BLaER1 treated with 17β-estradiol and CSF1 and Interleukin-3, amounts not matched to agents 10 nM and 100 nM (cell line): ENCODE data around the gene EPGN.

Source experiments
- H3K27ac ChIP-seq, 11 experiments: shearing (Covaris generic); formaldehyde crosslinking; 2 replicates each; pipeline ENCODE4 v1.8.1; 2022
- H3K27me3 ChIP-seq, 11 experiments: shearing (Covaris generic); formaldehyde crosslinking; 2 replicates each; pipeline ENCODE4 v1.8.1; 2022
- H3K36me3 ChIP-seq, 11 experiments: shearing (Covaris generic); formaldehyde crosslinking; 2 replicates each; pipeline ENCODE4 v1.8.1; 2022
- H3K4me1 ChIP-seq, 10 experiments: shearing (Covaris generic); formaldehyde crosslinking; 2 replicates each; pipeline ENCODE4 v1.8.1; 2022
- H3K4me2 ChIP-seq, 11 experiments: shearing (Covaris generic); formaldehyde crosslinking; 2 replicates each; pipeline ENCODE4 v1.8.1; 2022
- H3K4me3 ChIP-seq, 10 experiments: shearing (Covaris generic); formaldehyde crosslinking; 2 replicates each; pipeline ENCODE4 v1.8.1; 2022
- H3K9ac ChIP-seq, 11 experiments: shearing (Covaris generic); formaldehyde crosslinking; 2 replicates each; pipeline ENCODE4 v1.8.1; 2022
- H3K9me3 ChIP-seq, 11 experiments: shearing (Covaris generic); formaldehyde crosslinking; replicated peaks in 1 of 11; 2 replicates each; pipeline ENCODE4 v1.8.1; 2022
- H4K20me1 ChIP-seq, 11 experiments: shearing (Covaris generic); formaldehyde crosslinking; 2 replicates each; pipeline ENCODE4 v1.8.1; 2022
- Cebpa-rat ChIP-seq, 11 experiments: shearing (Covaris generic); IDR thresholded peaks; 2 replicates each; pipeline ENCODE4 v1.8.1; 2022

Gene EPGN

GRCh38 chr4:74344031-74344430 is 35.8 kb downstream of the EPGN start:
- Histone ChIP-seq H3K27ac (no peak overlapping the region), H3K27me3 (no peaks in the 10 kb centered on the region), H3K4me1 (0 out of 20 replicates have a peak, but pooled peaks cover 0 to 2% (median 0%) of the 10 kb centered on the region in 10 experiments), H3K4me3 (0 out of 20 replicates have a peak overlapping the region, but pooled peaks of 1 of the 10 experiments have one; percentile 20), H3K4me2 (no peak overlapping the region), H3K9me3 (peaks cover 25 to 51% (median 40%) of the 10 kb centered on the region in 11 experiments), H3K9ac (no peak overlapping the region), H3K36me3 (peaks cover 0 to 5% (median 0%) of the 10 kb centered on the region in 11 experiments; a peak in 1 of 22 replicates), H4K20me1 (no peaks in the 10 kb centered on the region)
- no peak for TF ChIP-seq Cebpa-rat (IDR thresholded peaks at IDR 0.05)

- no peak overlapping the region for H3K9ac ChIP-seq
- H3K4me2 ChIP-seq = no peak overlapping the region
- TF ChIP-seq Cebpa-rat (IDR thresholded peaks at IDR 0.05) = no peak
- no peaks in the 10 kb centered on the region for H3K27me3 ChIP-seq
- H3K36me3 ChIP-seq = no peaks in the 10 kb centered on the region
- H4K20me1 ChIP-seq = no peaks in the 10 kb centered on the region
- H3K4me3 ChIP-seq = no peak overlapping the region
- H3K9me3 ChIP-seq = no peaks in the 10 kb centered on the region
- no peaks in the 10 kb centered on the region for H3K4me1 ChIP-seq
- no peak overlapping the region for H3K27ac ChIP-seq
Measured at GRCh38 chr4:74353858-74354257, 45.6 kb downstream of the EPGN start.

- H3K27me3 ChIP-seq = no peaks in the 10 kb centered on the region
- no peak overlapping the region for H3K9ac ChIP-seq
- H3K4me3 ChIP-seq = no peak overlapping the region
- no peaks in the 10 kb centered on the region for H3K9me3 ChIP-seq
- H3K36me3 ChIP-seq = no peaks in the 10 kb centered on the region
- no peak overlapping the region for H3K27ac ChIP-seq
- TF ChIP-seq Cebpa-rat (IDR thresholded peaks at IDR 0.05) = no peak
- H3K4me2 ChIP-seq = no peak overlapping the region
- H3K4me1 ChIP-seq = no peaks in the 10 kb centered on the region
- no peaks in the 10 kb centered on the region for H4K20me1 ChIP-seq
Measured at GRCh38 chr4:74357965-74358364, 49.7 kb downstream of the EPGN start.

GRCh38 chr4:74361671-74362070 is 53.4 kb downstream of the EPGN start:
- Histone ChIP-seq H3K4me1 (peaks cover 0 to 6% (median 0%) of the 10 kb centered on the region in 10 experiments; a peak in 3 of 20 replicates), H3K4me3 (no peak overlapping the region), H3K9ac (no peak overlapping the region), H3K27ac (no peak overlapping the region), H4K20me1 (no peaks in the 10 kb centered on the region), H3K4me2 (no peak overlapping the region), H3K9me3 (no peaks in the 10 kb centered on the region), H3K36me3 (no peaks in the 10 kb centered on the region), H3K27me3 (no peaks in the 10 kb centered on the region)
- TF ChIP-seq Cebpa-rat (IDR thresholded peaks at IDR 0.05) = no peak

- Histone ChIP-seq H3K4me1 (peaks cover 0 to 11% (median 0%) of the 10 kb centered on the region in 10 experiments; a peak in 4 of 20 replicates), H3K4me3 (no peak overlapping the region), H3K36me3 (no peaks in the 10 kb centered on the region), H3K27me3 (no peaks in the 10 kb centered on the region), H4K20me1 (no peaks in the 10 kb centered on the region), H3K9ac (no peak overlapping the region), H3K27ac (no peak overlapping the region), H3K9me3 (no peaks in the 10 kb centered on the region), H3K4me2 (no peak overlapping the region)
- TF ChIP-seq Cebpa-rat (IDR thresholded peaks at IDR 0.05) = no peak
Measured at GRCh38 chr4:74362347-74362746, 54.1 kb downstream of the EPGN start.

GRCh38 chr4:74364256-74364651 is 56.0 kb downstream of the EPGN start:
- H3K4me3 ChIP-seq = no peak overlapping the region

GRCh38 chr4:74364652-74365491 is 56.6 kb downstream of the EPGN start, which contains the start of gene EREG:
EREG (plus strand) TSS chr4:74365145; CDS start chr4:74365309, 164 bp downstream.
- Histone ChIP-seq H3K4me2 (no peak within 1 kb of the TSS), H3K9me3 (no peaks in the 10 kb centered on the region), H3K4me1 (peaks cover 0 to 14% (median 0%) of the 10 kb centered on the region in 10 experiments; a peak in 4 of 20 replicates), H3K36me3 (no peaks in the 10 kb centered on the region), H3K27me3 (no peaks in the 10 kb centered on the region), H3K9ac (no peak within 1 kb of the TSS), H4K20me1 (no peaks in the 10 kb centered on the region), H3K27ac (no peak within 1 kb of the TSS), H3K4me3 (no peak within 1 kb of the TSS)
- no peak for TF ChIP-seq Cebpa-rat (IDR thresholded peaks at IDR 0.05)

More at GRCh38 chr4:74364256-74364651, 56.0 kb downstream of the EPGN start:
- no peak for TF ChIP-seq Cebpa-rat (IDR thresholded peaks at IDR 0.05)
- H4K20me1 ChIP-seq = no peaks in the 10 kb centered on the region
- H3K4me2 ChIP-seq = no peak overlapping the region
- no peaks in the 10 kb centered on the region for H3K27me3 ChIP-seq
- no peaks in the 10 kb centered on the region for H3K36me3 ChIP-seq
- H3K4me1 ChIP-seq = peaks cover 0 to 11% (median 0%) of the 10 kb centered on the region in 10 experiments; a peak in 4 of 20 replicates
- no peak overlapping the region for H3K9ac ChIP-seq
- no peak overlapping the region for H3K27ac ChIP-seq
- H3K9me3 ChIP-seq = no peaks in the 10 kb centered on the region

- Histone ChIP-seq H3K27me3 (no peaks in the 10 kb centered on the region), H4K20me1 (no peaks in the 10 kb centered on the region), H3K9me3 (no peaks in the 10 kb centered on the region), H3K27ac (no peak overlapping the region), H3K4me2 (no peak overlapping the region), H3K4me3 (no peak overlapping the region), H3K36me3 (no peaks in the 10 kb centered on the region), H3K9ac (no peak overlapping the region), H3K4me1 (peaks cover 0 to 18% (median 0%) of the 10 kb centered on the region in 10 experiments; a peak in 4 of 20 replicates)
- TF ChIP-seq Cebpa-rat (IDR thresholded peaks at IDR 0.05) = no peak
Measured at GRCh38 chr4:74365761-74366160, 57.5 kb downstream of the EPGN start.
